Caco-2 (cell line): ENCODE data around the gene PFKP. TPM values are rescaled to one million over a fixed set of nuclear protein-coding genes. Genes with fewer than 3 reads are reported as not detected.

Source experiments
- BruUV-seq: library from RNA; stranded (reverse); fragments of 400-500 nt; replicated peaks from 2 replicates; lab custom pipeline; 2021; lab: Mats Ljungman, UMichigan
- CTCF ChIA-PET: fragments of 300-600 bp; sonication (Branson Sonifier 250); formaldehyde crosslinking; loops from one replicate; lab custom pipeline; 2022; ENCODE audit warnings: antibody characterized with exemption; lab: Charles Lee
- POLR2A ChIA-PET: fragments of 300-600 bp; sonication (Branson Sonifier 250); formaldehyde crosslinking; loops from one replicate; lab custom pipeline; 2022; ENCODE audit warnings: antibody characterized with exemption; lab: Charles Lee
- DNase-seq, 2 experiments: peaks; one replicate each; pipeline versions ENCODE4 v3.0.0 to v3.0.0-alpha.2; 2020 to 2022
- H3K27me3 ChIP-seq: replicated peaks from 2 replicates; pipeline ENCODE4 v1.6.0; 2011; ENCODE audit warnings: low read length; ENCODE audit not compliant: control insufficient read depth, insufficient read depth
- H3K36me3 ChIP-seq: 2 replicates; pipeline ENCODE4 v1.5.1; 2011; ENCODE audit warnings: low read length; ENCODE audit not compliant: control insufficient read depth, insufficient read depth
- H3K4me1 ChIP-seq: fragments of 250-450 bp; sonication (Bioruptor Pico); 2 replicates; pipeline ENCODE4 v1.5.1; 2020; ENCODE audit warnings: mild to moderate bottlenecking
- H3K4me3 ChIP-seq: 2 replicates; pipeline ENCODE4 v1.5.1; 2011; ENCODE audit warnings: low read depth, mild to moderate bottlenecking, control low read depth, low read length
- H3K9me3 ChIP-seq: fragments of 250-450 bp; sonication (Bioruptor Pico); 2 replicates; pipeline ENCODE4 v1.5.1; 2020; ENCODE audit warnings: mild to moderate bottlenecking, moderate library complexity
- H3K27ac Mint-ChIP-seq: one replicate; pipeline ENCODE4 v1.8.0; 2022; ENCODE audit warnings: mixed read lengths; ENCODE audit not compliant: unreplicated experiment
- H3K27me3 Mint-ChIP-seq: one replicate; pipeline ENCODE4 v1.8.0; 2022; ENCODE audit warnings: mixed read lengths; ENCODE audit not compliant: insufficient read depth, unreplicated experiment
- H3K36me3 Mint-ChIP-seq: one replicate; pipeline ENCODE4 v1.8.0; 2022; ENCODE audit warnings: mild to moderate bottlenecking, mixed read lengths; ENCODE audit not compliant: insufficient read depth, unreplicated experiment
- H3K4me1 Mint-ChIP-seq: one replicate; pipeline ENCODE4 v1.8.0; 2022; ENCODE audit warnings: low read depth, mixed read lengths; ENCODE audit not compliant: unreplicated experiment
- H3K4me3 Mint-ChIP-seq: one replicate; pipeline ENCODE4 v1.8.0; 2022; ENCODE audit warnings: mild to moderate bottlenecking, moderate library complexity, mixed read lengths; ENCODE audit not compliant: unreplicated experiment
- H3K9me3 Mint-ChIP-seq: one replicate; pipeline ENCODE4 v1.8.0; 2022; ENCODE audit warnings: mixed read lengths; ENCODE audit not compliant: unreplicated experiment
- intact Hi-C: fragments of 100-400 bp; cut with micrococcal nuclease; formaldehyde crosslinking; loops from one replicate; pipeline ENCODE4 v1.10.0; 2022; ENCODE audit not compliant: unreplicated experiment
- total RNA-seq: library from RNA; stranded (reverse); gene quantifications from 2 replicates; pipeline ENCODE4 v1.2.3, GENCODE V29; 2022
- TF ChIP-seq, protein P1 (sequence below), 2 experiments: fragments of 200-600 bp in 1 of 2; IDR thresholded peaks; 1 replicate in 1 of 2; 2 replicates in 1 of 2; pipeline versions ENCODE4 v1.5.1 to v1.8.0; 2011 to 2022; ENCODE audit warnings: antibody characterized with exemption in 1 of 2, control low read depth in 1 of 2, inconsistent platforms in 1 of 2, low read depth in 1 of 2, low read length in 1 of 2, mild to moderate bottlenecking in 1 of 2, moderate library complexity in 1 of 2; ENCODE audit not compliant: insufficient read depth in 1 of 2, severe bottlenecking in 1 of 2, unreplicated experiment in 1 of 2

PFKP gene
- total RNA-seq, 1 experiment from 2014 or later = 218 TPM

DNA sequence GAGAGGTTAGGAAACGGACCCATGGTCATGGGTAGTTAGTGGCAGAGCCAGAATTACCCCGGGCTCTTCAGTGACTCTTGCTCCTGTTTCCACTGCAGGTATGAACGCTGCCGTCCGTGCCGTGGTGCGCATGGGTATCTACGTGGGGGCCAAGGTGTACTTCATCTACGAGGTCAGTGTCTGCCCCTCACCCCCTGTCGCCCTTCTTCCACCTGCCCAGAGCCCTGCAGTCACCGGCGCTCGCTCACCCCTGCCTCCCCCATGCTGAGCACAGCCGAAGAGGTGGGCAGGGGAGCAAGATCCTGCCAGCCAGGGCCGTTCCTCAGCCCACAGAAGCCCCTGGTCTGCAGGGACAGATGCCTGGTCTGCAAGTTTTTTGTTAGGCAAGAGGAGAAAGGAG is 14.9 kb downstream of the PFKP start:
- intact Hi-C loops = no loop called here
- Histone ChIP-seq H3K36me3 (no peaks in the 10 kb centered on the region; the same call in none of the 2 replicates), H3K27me3 (no peaks in the 10 kb centered on the region), H3K4me1 (peaks cover 31% of the 10 kb centered on the region), H3K9me3 (no peaks in the 10 kb centered on the region), H3K4me3 (no peak overlapping the region)
- Mint-ChIP-seq H3K27me3 (no peaks in the 10 kb centered on the region), H3K4me3 (no peak overlapping the region), H3K4me1 (peaks cover 23% of the 10 kb centered on the region), H3K36me3 (peaks cover 72% of the 10 kb centered on the region), H3K9me3 (no peaks in the 10 kb centered on the region), H3K27ac (no peak overlapping the region)
- no peak for DNase-seq
- ChIA-PET POLR2A (no interaction called here), CTCF (no interaction called here)
- TF ChIP-seq, protein P1, sequence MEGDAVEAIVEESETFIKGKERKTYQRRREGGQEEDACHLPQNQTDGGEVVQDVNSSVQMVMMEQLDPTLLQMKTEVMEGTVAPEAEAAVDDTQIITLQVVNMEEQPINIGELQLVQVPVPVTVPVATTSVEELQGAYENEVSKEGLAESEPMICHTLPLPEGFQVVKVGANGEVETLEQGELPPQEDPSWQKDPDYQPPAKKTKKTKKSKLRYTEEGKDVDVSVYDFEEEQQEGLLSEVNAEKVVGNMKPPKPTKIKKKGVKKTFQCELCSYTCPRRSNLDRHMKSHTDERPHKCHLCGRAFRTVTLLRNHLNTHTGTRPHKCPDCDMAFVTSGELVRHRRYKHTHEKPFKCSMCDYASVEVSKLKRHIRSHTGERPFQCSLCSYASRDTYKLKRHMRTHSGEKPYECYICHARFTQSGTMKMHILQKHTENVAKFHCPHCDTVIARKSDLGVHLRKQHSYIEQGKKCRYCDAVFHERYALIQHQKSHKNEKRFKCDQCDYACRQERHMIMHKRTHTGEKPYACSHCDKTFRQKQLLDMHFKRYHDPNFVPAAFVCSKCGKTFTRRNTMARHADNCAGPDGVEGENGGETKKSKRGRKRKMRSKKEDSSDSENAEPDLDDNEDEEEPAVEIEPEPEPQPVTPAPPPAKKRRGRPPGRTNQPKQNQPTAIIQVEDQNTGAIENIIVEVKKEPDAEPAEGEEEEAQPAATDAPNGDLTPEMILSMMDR (IDR thresholded peaks at IDR 0.05; ENCODE audit: insufficient read depth in 1 of 2, low read depth in 1 of 2, low read length in 1 of 2, severe bottlenecking in 1 of 2, unreplicated experiment in 1 of 2) = no peak
- BruUV-seq = no TSS peak

DNA sequence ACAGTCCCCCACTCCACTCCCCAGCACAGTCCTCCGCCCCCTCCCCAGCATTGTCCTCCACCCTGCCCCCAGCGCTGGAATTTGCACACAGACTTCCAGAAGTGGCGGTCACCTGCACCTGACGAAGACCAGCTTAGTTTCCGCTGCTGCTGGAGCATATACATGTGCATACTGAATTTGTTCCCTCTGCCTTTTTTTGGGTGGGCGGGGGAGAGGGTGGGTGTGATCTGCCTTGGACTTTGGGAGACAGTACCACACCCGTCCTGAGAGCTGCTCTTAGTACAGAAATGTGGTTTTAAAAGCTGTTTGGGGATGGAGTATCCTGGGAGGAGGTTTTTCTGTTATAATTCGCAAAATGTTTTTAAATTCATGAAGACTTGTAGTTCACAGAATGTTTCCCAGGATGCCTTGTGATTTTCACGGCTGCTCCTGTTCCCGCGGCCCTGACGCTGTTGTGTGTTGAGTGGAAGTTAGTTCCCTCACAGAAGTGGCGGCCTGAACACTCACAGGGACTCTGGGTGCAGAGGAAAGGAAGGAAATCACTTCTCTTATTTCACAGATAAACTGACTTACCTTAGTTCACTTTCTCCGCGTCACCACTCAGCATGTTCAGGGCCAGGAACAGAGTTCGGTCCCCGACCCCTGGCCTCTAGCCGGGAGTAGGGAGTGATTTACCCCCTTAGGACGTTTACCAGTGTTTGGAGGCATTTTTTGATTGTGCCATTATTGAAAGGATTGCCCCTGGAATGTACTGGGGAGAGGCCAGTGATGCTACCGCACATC is 18.6 kb downstream of the PFKP start:
- Mint-ChIP-seq H3K4me3 (no peak overlapping the region), H3K27me3 (no peaks in the 10 kb centered on the region), H3K27ac (peak overlapping the region; percentile 29), H3K36me3 (peaks cover 74% of the 10 kb centered on the region), H3K9me3 (no peaks in the 10 kb centered on the region), H3K4me1 (peaks cover 34% of the 10 kb centered on the region)
- H3K27me3 ChIP-seq = no peaks in the 10 kb centered on the region
- ChIA-PET POLR2A (no interaction called here), CTCF (no interaction called here)
- no peak for DNase-seq
- no peak overlapping the region for H3K4me3 ChIP-seq
- intact Hi-C loops = no loop called here
- H3K4me1 ChIP-seq = peaks cover 33% of the 10 kb centered on the region
- no peaks in the 10 kb centered on the region for H3K9me3 ChIP-seq
- no peaks in the 10 kb centered on the region; the same call in none of the 2 replicates for H3K36me3 ChIP-seq
- no TSS peak for BruUV-seq
- TF ChIP-seq, protein P1 (IDR thresholded peaks at IDR 0.05; ENCODE audit: insufficient read depth in 1 of 2, low read depth in 1 of 2, low read length in 1 of 2, severe bottlenecking in 1 of 2, unreplicated experiment in 1 of 2) = no peak

GRCh38 chr10:3090388-3090787 is 23.0 kb downstream of the PFKP start:
- BruUV-seq = no TSS peak
- H3K4me3 Mint-ChIP-seq = peak overlapping the region; percentile 61
- CTCF ChIA-PET = no interaction called here
- H3K36me3 Mint-ChIP-seq = peaks cover 88% of the 10 kb centered on the region
- TF ChIP-seq, protein P1 (IDR thresholded peaks at IDR 0.05; ENCODE audit: insufficient read depth in 1 of 2, low read depth in 1 of 2, low read length in 1 of 2, severe bottlenecking in 1 of 2, unreplicated experiment in 1 of 2) = no peak
- no peaks in the 10 kb centered on the region for H3K9me3 Mint-ChIP-seq
- no peak for DNase-seq
- Histone ChIP-seq H3K4me3 (no peak overlapping the region), H3K36me3 (no peaks in the 10 kb centered on the region; the same call in none of the 2 replicates), H3K9me3 (no peaks in the 10 kb centered on the region), H3K4me1 (peaks cover 76% of the 10 kb centered on the region), H3K27me3 (no peaks in the 10 kb centered on the region)
- intact Hi-C loops = no loop called here
- H3K27ac Mint-ChIP-seq = peak overlapping the region; percentile 96
- H3K4me1 Mint-ChIP-seq = peaks cover 61% of the 10 kb centered on the region
- no peaks in the 10 kb centered on the region for H3K27me3 Mint-ChIP-seq
- POLR2A ChIA-PET = interaction anchor here (0.7 kb wide), 1 partner anchor 688 kb away, joined by 3 read pairs; no protein-coding TSS in a partner anchor
